CD4-positive, alpha-beta T cell (primary cell): Measurements from ENCODE around the gene SPRN. TPM values are rescaled to one million over a fixed set of nuclear protein-coding genes. Genes with fewer than 3 reads are reported as not detected.

ENCODE experiments used
- ATAC-seq: fragments of 200-7000 bp; cut with Tn5 transposase; one replicate; pipeline ENCODE4 v1.10.0; 2022; ENCODE audit warnings: mild to moderate bottlenecking; ENCODE audit not compliant: poor library complexity
- CTCF ChIA-PET: fragments of 350-600 bp; sonication (Branson Sonifier 250); formaldehyde crosslinking; loops from one replicate; lab custom pipeline; 2021; ENCODE audit warnings: antibody characterized with exemption, inconsistent platforms; lab: Charles Lee
- POLR2A ChIA-PET: fragments of 350-600 bp; sonication (Branson Sonifier 250); formaldehyde crosslinking; loops from one replicate; lab custom pipeline; 2021; ENCODE audit warnings: antibody characterized with exemption, inconsistent platforms; lab: Charles Lee
- DNase-seq, 14 experiments: peaks; one replicate each; pipeline ENCODE4 v3.0.0-alpha.2; 2013 to 2020; ENCODE audit warnings: mixed read lengths in 2 of 14
- H3K27ac ChIP-seq, 2 donors: one replicate each; pipeline versions ENCODE4 v1.5.1 to v1.7.0; 2013; ENCODE audit warnings: low read length in 2 of 2, low read depth in 1 of 2, mild to moderate bottlenecking in 1 of 2
- H3K27me3 ChIP-seq, 2 experiments: 1 replicate in 1 of 2; 2 replicates in 1 of 2; pipeline versions ENCODE4 v1.6.1 to v1.7.0; 2013; ENCODE audit warnings: low read length in 2 of 2, control low read depth in 1 of 2, mild to moderate bottlenecking in 1 of 2, moderate library complexity in 1 of 2; ENCODE audit not compliant: insufficient read depth in 2 of 2, control insufficient read depth in 1 of 2
- H3K36me3 ChIP-seq: one replicate; pipeline ENCODE4 v1.6.1; 2013; ENCODE audit warnings: low read length, control low read depth; ENCODE audit not compliant: insufficient read depth
- H3K4me1 ChIP-seq: one replicate; pipeline ENCODE4 v1.6.1; 2013; ENCODE audit warnings: low read length, control low read depth; ENCODE audit not compliant: insufficient read depth
- H3K4me3 ChIP-seq: one replicate; pipeline ENCODE4 v1.5.1; 2013; ENCODE audit warnings: mild to moderate bottlenecking, low read length, moderate library complexity
- H3K9me3 ChIP-seq, 2 experiments: 1 replicate in 1 of 2; 2 replicates in 1 of 2; pipeline versions ENCODE4 v1.6.1 to v1.7.0; 2013; ENCODE audit warnings: low read length in 2 of 2, mild to moderate bottlenecking in 2 of 2, control low read depth in 1 of 2, moderate library complexity in 1 of 2; ENCODE audit not compliant: control insufficient read depth in 1 of 2, insufficient read depth in 1 of 2
- H3K27ac Mint-ChIP-seq: one replicate; pipeline ENCODE4 v1.8.0; 2020; ENCODE audit warnings: mixed read lengths
- H3K27me3 Mint-ChIP-seq: one replicate; pipeline ENCODE4 v1.8.0; 2021; ENCODE audit warnings: mixed read lengths
- H3K36me3 Mint-ChIP-seq: one replicate; pipeline ENCODE4 v1.8.0; 2021; ENCODE audit warnings: low read depth, mixed read lengths
- H3K4me1 Mint-ChIP-seq: one replicate; pipeline ENCODE4 v1.8.0; 2021; ENCODE audit warnings: low read depth, mixed read lengths
- H3K4me3 Mint-ChIP-seq: one replicate; pipeline ENCODE4 v1.8.0; 2020; ENCODE audit warnings: mild to moderate bottlenecking, mixed read lengths
- H3K9me3 Mint-ChIP-seq: one replicate; pipeline ENCODE4 v1.8.0; 2020; ENCODE audit warnings: mixed read lengths
- intact Hi-C, 2 experiments: fragments of 100-400 bp; cut with DNase I in 1 of 2; cut with micrococcal nuclease in 1 of 2; formaldehyde crosslinking; loops; one replicate each; pipeline versions ENCODE4 v1.15.1 to v1.9.0; 2023 to 2025; cut with DNase I, micrococcal nuclease
- total RNA-seq, 174 experiments: library from RNA in 2 of 174; stranded (reverse) in 2 of 174; gene quantifications; one replicate each; pipeline ENCODE4 v1.2.3 and lab custom pipeline; 2021 to 2026
- TF ChIP-seq, protein P1 (sequence below): fragments of 200-600 bp; IDR thresholded peaks from one replicate; pipeline ENCODE4 v1.8.0; 2022; ENCODE audit warnings: antibody characterized with exemption, mild to moderate bottlenecking

The SPRN gene
- total RNA-seq, 2 experiments from 2014 or later, result not detected

DNA sequence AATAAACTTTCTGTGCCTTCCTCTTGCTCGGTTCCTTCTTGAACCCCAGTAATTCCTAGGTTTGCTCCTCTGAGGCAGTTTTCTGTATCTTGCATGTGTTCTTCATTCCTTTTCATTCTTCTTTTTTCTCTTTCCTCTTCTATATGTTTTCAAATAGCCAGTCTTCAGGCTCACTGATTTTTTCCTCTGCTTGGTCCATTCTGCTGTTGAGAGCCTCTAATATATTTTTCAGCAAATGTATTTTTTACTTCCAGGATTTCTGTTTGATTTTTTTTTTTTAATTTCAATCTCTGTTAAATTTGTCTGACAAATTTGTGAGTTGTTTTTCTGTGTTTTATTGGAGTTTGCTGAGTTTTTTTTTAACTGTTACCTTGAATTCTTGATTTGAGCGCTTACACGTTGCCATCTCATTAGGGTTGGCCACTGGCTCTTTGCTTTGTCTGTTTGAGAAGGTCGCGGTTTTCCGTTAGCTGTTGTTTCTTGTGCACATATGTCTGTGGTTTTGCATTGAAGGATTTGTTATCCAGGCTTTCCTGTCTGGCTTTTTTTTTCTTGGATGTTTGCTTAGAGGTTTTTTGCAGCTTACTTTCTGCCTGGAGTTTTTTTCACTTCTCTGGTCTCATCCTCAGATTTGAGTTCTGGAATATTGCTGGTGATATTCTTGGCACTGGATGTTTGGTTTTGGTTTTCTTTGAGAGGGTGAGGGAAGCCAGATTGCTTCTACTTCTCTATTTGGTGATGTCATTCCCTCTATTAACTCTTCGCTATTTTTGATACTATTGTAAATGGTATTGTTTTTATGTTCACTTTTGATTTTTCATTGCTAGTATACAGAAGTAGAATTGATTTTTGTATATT is 12.7 kb downstream of the SPRN start:
- Mint-ChIP-seq H3K4me1 (peaks cover 32% of the 10 kb centered on the region), H3K27me3 (no peaks in the 10 kb centered on the region), H3K4me3 (no peak overlapping the region), H3K9me3 (peaks cover 13% of the 10 kb centered on the region), H3K36me3 (peaks cover 88% of the 10 kb centered on the region), H3K27ac (no peak overlapping the region)
- H3K9me3 ChIP-seq, result peaks cover 20 to 25% of the 10 kb centered on the region in 2 experiments
- TF ChIP-seq, protein P1, sequence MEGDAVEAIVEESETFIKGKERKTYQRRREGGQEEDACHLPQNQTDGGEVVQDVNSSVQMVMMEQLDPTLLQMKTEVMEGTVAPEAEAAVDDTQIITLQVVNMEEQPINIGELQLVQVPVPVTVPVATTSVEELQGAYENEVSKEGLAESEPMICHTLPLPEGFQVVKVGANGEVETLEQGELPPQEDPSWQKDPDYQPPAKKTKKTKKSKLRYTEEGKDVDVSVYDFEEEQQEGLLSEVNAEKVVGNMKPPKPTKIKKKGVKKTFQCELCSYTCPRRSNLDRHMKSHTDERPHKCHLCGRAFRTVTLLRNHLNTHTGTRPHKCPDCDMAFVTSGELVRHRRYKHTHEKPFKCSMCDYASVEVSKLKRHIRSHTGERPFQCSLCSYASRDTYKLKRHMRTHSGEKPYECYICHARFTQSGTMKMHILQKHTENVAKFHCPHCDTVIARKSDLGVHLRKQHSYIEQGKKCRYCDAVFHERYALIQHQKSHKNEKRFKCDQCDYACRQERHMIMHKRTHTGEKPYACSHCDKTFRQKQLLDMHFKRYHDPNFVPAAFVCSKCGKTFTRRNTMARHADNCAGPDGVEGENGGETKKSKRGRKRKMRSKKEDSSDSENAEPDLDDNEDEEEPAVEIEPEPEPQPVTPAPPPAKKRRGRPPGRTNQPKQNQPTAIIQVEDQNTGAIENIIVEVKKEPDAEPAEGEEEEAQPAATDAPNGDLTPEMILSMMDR, result no peak
- no peak overlapping the region for H3K4me3 ChIP-seq
- POLR2A ChIA-PET, result no interaction called here
- no peak for ATAC-seq
- CTCF ChIA-PET, result no interaction called here
- DNase-seq, result no peak
- intact Hi-C loops, result no loop called here
- no peaks in the 10 kb centered on the region for H3K27me3 ChIP-seq
- no peaks in the 10 kb centered on the region for H3K4me1 ChIP-seq
- peaks cover 42% of the 10 kb centered on the region for H3K36me3 ChIP-seq
- no peak overlapping the region for H3K27ac ChIP-seq

DNA sequence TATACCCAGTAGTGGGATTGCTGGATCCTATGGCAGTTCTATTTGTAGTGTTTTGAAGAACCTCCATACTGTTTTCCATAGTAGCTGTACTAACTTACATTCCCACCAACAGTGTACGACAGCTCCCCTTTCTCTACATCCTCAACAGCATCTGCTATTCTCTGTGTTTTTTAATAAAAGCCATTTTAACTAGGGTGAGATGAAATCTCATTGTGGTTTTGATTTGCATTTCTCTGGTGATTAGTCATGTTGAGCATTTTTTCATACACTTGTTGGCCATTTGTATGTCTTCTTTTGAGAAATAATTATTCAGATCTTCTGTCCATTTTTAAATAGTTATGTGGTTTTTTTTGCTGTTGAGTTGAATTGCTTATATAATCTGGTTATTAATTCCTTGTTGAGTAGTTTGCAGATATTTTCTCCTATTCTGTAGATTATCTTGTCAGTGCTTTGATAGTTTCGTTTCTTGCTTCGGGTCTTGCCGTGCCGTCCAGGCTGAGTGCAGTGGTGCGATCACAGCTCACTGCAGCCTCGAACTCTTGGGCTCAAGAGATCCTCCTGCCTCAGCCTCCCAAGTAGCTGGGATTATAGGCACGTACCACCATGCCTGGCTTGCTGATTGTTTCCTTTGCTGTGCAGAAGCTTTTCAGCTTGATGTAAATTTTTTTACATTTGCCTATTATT is 18.4 kb downstream of the SPRN start:
- Mint-ChIP-seq H3K27me3 (no peaks in the 10 kb centered on the region), H3K4me1 (peaks cover 49% of the 10 kb centered on the region), H3K27ac (no peak overlapping the region), H3K36me3 (peaks cover 94% of the 10 kb centered on the region), H3K9me3 (no peaks in the 10 kb centered on the region), H3K4me3 (no peak overlapping the region)
- ATAC-seq (no peak), DNase-seq (no peak)
- intact Hi-C loops, result no loop called here
- no peak overlapping the region for H3K4me3 ChIP-seq
- ChIA-PET POLR2A (no interaction called here), CTCF (no interaction called here)
- H3K27me3 ChIP-seq, result no peaks in the 10 kb centered on the region
- peaks cover 5% of the 10 kb centered on the region for H3K4me1 ChIP-seq
- TF ChIP-seq, protein P1, result no peak
- H3K36me3 ChIP-seq, result peaks cover 54% of the 10 kb centered on the region
- H3K27ac ChIP-seq, result no peak overlapping the region
- peaks cover 2 to 7% of the 10 kb centered on the region in 2 experiments for H3K9me3 ChIP-seq

DNA sequence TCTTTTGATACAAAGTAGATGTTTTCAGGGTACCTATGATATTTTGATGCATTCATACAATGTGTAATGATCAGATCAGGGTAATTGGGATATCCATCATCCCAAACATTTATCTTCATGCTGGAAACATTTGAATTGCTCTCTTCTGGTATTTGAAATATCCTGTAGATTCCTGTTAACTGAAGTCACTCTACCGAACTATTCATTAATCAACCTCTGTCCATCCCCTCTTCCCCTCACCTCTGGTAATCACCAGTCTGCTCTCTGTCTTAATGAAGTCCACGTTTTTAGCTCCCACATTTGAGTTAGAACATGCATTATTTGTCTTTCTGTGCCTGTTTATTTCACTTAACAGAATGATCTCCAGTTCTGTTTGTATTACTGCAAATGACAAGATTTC is 19.2 kb downstream of the SPRN start:
- H3K27me3 ChIP-seq, result no peaks in the 10 kb centered on the region
- DNase-seq (no peak), ATAC-seq (no peak)
- TF ChIP-seq, protein P1, result no peak
- no peak overlapping the region for H3K27ac ChIP-seq
- peaks cover 52% of the 10 kb centered on the region for H3K36me3 ChIP-seq
- H3K4me1 ChIP-seq, result peaks cover 10% of the 10 kb centered on the region
- Mint-ChIP-seq H3K4me1 (peaks cover 49% of the 10 kb centered on the region), H3K9me3 (no peaks in the 10 kb centered on the region), H3K36me3 (peaks cover 94% of the 10 kb centered on the region), H3K27ac (no peak overlapping the region), H3K4me3 (no peak overlapping the region), H3K27me3 (no peaks in the 10 kb centered on the region)
- intact Hi-C loops, result no loop called here
- CTCF ChIA-PET, result no interaction called here
- no peak overlapping the region for H3K4me3 ChIP-seq
- H3K9me3 ChIP-seq, result peaks cover 0 to 4% of the 10 kb centered on the region in 2 experiments
- POLR2A ChIA-PET, result no interaction called here
